Fibroblast of peridontal ligament (primary cell): Measurements from ENCODE around the gene ATE1.

Experiments used
- DNase-seq: peaks from one replicate; pipeline ENCODE4 v3.0.0-alpha.2; 2010; ENCODE audit errors: extremely low read depth

ATE1 gene

GRCh38 chr10:121873236-121873635, 54.6 kb downstream of the ATE1 start:
- no peak for DNase-seq

GRCh38 chr10:121870413-121870812, 57.4 kb downstream of the ATE1 start:
- no peak for DNase-seq

- no peak for DNase-seq
Observed at GRCh38 chr10:121865554-121865953, 62.3 kb downstream of the ATE1 start.

GRCh38 chr10:121864653-121865052, 63.2 kb downstream of the ATE1 start:
- no peak for DNase-seq

- DNase-seq: no peak
Observed at GRCh38 chr10:121864168-121864567, 63.7 kb downstream of the ATE1 start.

GRCh38 chr10:121862649-121863048, 65.2 kb downstream of the ATE1 start:
- no peak for DNase-seq

GRCh38 chr10:121862042-121862441, 65.8 kb downstream of the ATE1 start:
- DNase-seq: no peak

- no peak for DNase-seq
Observed at GRCh38 chr10:121860810-121861209, 67.0 kb downstream of the ATE1 start.

GRCh38 chr10:121854809-121855445, 72.9 kb downstream of the ATE1 start:
- DNase-seq: no peak

- DNase-seq: no peak
Observed at GRCh38 chr10:121853950-121854349, 73.9 kb downstream of the ATE1 start.

GRCh38 chr10:121851786-121852185, 76.0 kb downstream of the ATE1 start:
- no peak for DNase-seq

- no peak for DNase-seq
Observed at GRCh38 chr10:121848082-121848481, 79.7 kb downstream of the ATE1 start.

GRCh38 chr10:121846555-121846954, 81.3 kb downstream of the ATE1 start:
- DNase-seq: no peak

GRCh38 chr10:121845044-121845784, 82.6 kb downstream of the ATE1 start:
- no peak for DNase-seq

GRCh38 chr10:121844537-121844936, 83.3 kb downstream of the ATE1 start:
- DNase-seq: no peak

GRCh38 chr10:121843379-121843778, 84.5 kb downstream of the ATE1 start:
- no peak for DNase-seq

- DNase-seq: no peak
Observed at GRCh38 chr10:121841862-121842261, 86.0 kb downstream of the ATE1 start.

- no peak for DNase-seq
Observed at GRCh38 chr10:121838931-121839330, 88.9 kb downstream of the ATE1 start.

GRCh38 chr10:121838149-121838548, 89.7 kb downstream of the ATE1 start:
- DNase-seq: no peak

GRCh38 chr10:121836171-121836570, 91.7 kb downstream of the ATE1 start:
- no peak for DNase-seq

- DNase-seq: no peak
Observed at GRCh38 chr10:121835376-121835775, 92.5 kb downstream of the ATE1 start.

GRCh38 chr10:121834757-121835156, 93.1 kb downstream of the ATE1 start:
- DNase-seq: no peak

- no peak for DNase-seq
Observed at GRCh38 chr10:121833387-121833786, 94.4 kb downstream of the ATE1 start.

GRCh38 chr10:121832647-121833046, 95.2 kb downstream of the ATE1 start:
- DNase-seq: no peak
